ENCODE measurements around the gene CCDC93.

The CCDC93 gene

DNA sequence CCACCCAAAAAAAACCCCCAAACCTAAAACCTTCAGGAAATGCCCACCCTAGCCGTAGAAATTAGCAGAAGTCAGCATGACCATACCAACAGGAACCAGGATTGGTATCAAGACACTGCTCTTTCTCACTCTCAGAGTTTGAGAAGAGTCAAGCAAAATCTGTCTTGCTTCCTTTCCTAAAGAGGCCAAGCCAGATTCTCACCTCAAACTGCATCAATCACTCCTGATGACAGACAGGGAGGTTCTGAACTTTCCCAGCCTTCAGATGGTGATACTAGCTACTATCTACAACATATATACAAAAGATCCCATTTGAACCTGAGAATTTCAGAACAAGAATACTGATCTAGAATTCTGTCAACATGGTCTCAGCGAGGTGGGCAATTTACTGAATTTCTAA lies 29.7 kb downstream of the CCDC93 start:
- FAIRE-seq, result no peak

GRCh38 chr2:117983040-117983439 lies 30.8 kb downstream of the CCDC93 start:
- no peak for FAIRE-seq

DNA sequence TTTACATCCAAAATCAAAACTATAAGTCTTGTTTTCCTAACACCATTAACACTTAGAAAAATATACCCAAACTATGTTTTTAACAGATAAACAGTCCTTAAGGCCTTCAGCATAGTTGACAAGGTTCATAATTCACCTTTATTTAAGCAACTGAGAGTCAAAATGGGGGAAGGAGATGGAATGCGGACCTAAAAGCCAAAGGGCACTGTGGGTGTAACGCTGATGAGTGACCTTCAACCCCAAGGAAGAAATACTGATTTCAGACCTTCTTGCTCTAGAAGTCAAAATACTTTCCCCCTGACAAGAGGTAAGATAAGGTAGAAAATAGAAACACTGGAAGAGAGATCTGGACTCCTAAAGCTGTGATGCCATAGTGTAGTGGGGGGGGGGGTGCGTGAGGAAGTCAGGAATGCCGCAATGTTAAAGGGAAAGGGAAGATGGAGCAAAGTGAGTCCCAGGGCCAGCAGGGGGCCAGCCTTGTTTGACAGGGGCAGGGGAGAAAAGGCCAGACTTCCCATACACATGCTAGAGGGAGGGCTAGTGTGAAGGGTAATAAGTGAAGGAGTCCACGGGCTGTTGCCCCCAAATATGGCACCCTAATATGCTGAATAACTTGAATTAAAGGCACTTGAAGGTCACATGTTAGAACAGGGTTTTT lies 31.4 kb downstream of the CCDC93 start:
- FAIRE-seq, result no peak

- FAIRE-seq, result no peak
These were observed 32.1 kb downstream of the CCDC93 start for GRCh38 chr2:117981810-117982209.

- no peak for FAIRE-seq
These were observed 32.8 kb downstream of the CCDC93 start for GRCh38 chr2:117980783-117981676.

GRCh38 chr2:117979911-117980701 lies 33.8 kb downstream of the CCDC93 start:
- FAIRE-seq, result no peak

DNA sequence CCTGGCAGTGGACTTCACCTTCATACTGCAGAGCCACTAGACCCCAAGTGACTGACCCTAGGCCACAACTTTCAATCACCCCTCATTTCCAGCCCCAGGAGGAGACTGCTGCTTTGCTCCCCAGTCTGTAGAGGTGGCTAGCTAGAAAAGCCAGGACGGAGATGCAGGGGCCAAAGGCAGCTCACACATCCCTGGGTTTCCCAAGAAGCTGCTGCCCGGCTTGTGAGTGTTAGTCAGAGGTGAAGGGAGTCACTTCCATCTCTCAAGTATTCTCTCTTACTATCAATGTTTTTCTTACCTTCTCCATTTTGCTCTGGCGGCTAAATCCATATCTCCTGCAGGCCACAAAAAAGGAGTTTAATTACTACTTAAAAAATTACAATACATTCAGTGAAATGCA lies 36.2 kb downstream of the CCDC93 start:
- FAIRE-seq, result no peak

GRCh38 chr2:117976581-117976980 lies 37.3 kb downstream of the CCDC93 start:
- no peak for FAIRE-seq

- FAIRE-seq, result no peak
These were observed 40.3 kb downstream of the CCDC93 start for GRCh38 chr2:117973498-117974082.

DNA sequence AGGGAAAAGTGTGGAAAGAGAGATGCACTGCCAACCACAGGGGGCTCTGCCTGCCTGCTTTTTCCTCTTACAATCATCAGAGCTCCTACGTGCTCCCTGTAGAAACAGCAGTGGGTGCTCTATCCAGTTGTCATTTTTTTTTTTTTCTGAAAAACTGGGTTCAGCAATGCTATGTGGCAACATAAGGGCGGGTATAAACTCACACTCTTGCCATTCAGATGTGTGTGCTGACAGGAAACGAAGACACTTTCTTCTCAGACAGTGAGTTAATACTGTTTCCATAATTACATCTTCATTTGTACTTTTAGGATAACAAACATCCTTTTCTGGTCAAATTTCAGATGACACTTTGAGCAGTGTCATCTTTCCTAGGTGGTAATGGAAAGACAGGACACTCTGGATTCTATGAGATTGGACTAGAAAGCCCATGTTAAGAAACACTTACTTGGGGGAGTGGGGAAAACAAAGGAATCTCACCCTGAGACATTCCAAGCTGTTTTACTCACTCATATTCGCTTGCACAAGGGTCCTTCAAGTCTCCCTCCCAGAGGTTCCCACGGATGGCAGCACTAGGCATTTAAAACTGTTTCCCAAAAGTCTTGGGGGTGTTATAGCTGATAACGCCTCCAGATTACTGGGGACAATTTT lies 41.3 kb downstream of the CCDC93 start:
- FAIRE-seq, result no peak

GRCh38 chr2:117968722-117969121 lies 45.1 kb downstream of the CCDC93 start:
- FAIRE-seq, result no peak

DNA sequence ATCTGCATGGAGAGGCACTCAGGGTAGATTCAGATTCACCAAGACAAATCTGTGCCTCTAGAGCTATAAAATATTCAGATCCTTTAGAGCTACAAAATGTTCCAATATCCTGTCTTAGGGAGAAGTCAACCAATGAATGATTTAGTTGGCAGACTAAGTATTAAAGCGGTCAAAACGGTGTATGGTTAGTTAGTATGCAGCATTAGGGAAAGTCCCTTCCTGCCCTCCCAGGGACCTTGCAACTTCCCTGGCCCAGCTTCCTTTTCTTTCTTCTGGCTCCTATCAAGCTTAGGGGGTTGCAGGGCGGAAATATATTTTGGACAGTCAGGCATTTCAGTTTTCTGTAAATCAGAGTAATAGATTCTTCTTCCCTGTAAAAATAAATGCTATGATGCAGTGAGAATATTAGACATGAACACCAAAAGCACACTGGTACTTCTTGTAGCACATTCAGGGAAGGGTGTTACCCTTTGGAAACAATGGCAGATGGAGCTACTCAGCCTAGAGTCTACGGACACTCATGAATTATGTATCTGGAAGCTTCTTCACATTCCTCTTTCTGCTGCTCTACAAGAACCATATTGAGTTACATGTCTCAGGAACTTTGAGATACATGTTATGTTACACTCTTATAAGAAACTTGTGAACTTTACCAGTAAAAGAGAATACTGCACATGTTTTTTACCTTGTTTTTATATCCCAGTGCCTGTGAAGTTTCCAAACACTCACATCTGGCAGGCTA lies 45.7 kb downstream of the CCDC93 start:
- FAIRE-seq, result no peak

GRCh38 chr2:117963446-117963845 lies 50.4 kb downstream of the CCDC93 start:
- no peak for FAIRE-seq

- FAIRE-seq, result no peak
These were observed 52.7 kb downstream of the CCDC93 start for GRCh38 chr2:117961201-117961600.

GRCh38 chr2:117960231-117960630 lies 53.6 kb downstream of the CCDC93 start:
- no peak for FAIRE-seq

DNA sequence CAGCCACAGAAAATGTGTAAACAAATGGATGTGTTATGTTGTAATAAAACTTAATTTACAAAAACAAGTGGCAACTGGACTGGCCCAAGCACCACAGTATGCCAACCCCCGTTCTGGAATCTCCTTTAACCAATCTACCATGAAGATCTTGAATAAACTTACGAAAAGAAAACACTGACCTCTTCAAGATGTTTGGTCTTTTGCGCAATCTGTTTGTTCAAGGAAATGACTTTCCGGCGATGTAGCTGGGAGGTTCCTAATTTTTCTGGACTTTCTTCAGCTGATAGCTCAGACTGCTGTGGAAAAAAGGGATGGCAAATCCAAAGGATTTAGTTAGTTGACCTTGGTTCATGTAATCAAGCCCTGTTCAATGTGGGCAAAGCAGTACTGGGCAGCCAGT lies 55.7 kb downstream of the CCDC93 start:
- no peak for FAIRE-seq

DNA sequence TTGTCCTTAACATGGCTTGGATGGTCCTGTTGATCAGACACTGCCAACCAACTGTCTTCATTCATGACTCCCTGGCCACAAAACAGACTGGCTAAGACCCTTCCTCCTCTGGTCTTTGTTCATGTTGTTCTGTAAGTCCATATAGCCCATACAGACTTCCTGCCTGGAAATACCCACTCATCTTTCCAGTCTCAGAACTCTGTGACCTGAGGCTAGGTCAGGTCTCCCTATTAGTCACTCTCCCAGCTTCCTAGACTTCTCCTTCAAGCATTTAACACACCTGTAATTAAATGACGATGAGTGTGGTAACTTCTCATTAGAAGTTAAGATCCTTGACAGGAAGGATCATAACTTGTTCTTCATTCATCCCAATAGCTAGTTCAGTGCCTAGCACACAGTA lies 56.3 kb downstream of the CCDC93 start:
- FAIRE-seq, result no peak

DNA sequence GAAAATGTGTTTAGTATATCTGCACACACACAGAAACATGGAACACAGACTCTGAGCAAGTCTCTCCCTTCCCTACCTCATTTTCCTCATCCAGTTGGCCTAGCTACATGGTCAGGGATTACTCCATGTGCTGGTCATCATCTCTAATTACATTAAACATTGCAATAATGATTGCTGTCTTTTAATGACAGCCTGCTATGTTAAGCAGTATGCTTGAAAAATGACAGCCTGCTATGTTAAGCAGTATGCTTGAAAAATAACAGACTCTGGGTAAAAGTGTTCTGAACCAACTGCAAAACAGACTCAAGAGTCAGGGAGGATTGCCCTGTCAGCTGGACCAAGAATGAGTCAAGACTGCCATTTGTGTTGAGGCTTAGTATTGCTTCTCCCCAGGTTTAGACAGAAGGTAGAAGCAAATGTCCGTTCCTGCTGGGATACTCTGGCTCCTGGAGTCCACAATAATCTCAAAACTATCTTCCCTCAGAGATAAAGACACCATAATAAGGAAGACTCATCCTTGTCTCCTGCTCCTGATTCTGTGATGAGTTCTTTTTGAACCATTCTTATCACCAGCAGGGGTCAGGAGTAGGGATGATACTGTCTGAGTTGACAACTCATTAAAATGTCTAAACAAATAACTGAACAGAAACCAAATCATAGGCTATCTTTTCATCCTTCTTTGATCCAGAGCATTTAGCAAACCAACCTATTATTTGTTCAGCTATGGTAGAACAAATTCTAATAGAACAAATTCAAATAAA lies 57.7 kb downstream of the CCDC93 start:
- FAIRE-seq, result no peak

- FAIRE-seq, result no peak
These were observed 60.6 kb downstream of the CCDC93 start for GRCh38 chr2:117953231-117953630.

DNA sequence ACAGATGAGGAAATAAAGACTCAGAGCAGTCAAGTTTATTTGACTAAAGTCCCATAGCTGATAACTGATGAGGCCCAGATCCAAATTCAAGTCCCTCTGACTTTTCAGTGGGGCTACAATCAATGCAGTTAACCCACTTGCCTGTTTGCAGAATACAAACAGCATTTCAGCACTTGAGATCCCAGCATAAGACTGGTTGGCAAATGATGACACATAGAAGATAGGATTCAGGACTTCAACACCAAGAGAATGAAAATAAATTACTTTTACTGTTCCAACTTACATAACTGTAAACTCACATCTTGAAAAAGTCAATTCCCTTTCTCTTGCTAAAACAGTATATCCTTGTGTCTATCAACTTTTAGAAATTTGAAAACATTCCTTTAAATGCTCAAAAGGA lies 61.2 kb downstream of the CCDC93 start:
- no peak for FAIRE-seq

GRCh38 chr2:117952228-117952627 lies 61.6 kb downstream of the CCDC93 start:
- FAIRE-seq, result no peak
